ENCODE measurements around the gene MYLK2. TPM values are rescaled to one million over a fixed set of nuclear protein-coding genes. Genes with fewer than 3 reads are reported as not detected.

The MYLK2 gene
- total and polyA plus RNA-seq, 10 of the 15 experiments (the other 5 are each of a cell fraction or from before 2014, with no cell fraction given) = 0.04 to 0.67 (median 0.18) TPM; not detected in 1

DNA sequence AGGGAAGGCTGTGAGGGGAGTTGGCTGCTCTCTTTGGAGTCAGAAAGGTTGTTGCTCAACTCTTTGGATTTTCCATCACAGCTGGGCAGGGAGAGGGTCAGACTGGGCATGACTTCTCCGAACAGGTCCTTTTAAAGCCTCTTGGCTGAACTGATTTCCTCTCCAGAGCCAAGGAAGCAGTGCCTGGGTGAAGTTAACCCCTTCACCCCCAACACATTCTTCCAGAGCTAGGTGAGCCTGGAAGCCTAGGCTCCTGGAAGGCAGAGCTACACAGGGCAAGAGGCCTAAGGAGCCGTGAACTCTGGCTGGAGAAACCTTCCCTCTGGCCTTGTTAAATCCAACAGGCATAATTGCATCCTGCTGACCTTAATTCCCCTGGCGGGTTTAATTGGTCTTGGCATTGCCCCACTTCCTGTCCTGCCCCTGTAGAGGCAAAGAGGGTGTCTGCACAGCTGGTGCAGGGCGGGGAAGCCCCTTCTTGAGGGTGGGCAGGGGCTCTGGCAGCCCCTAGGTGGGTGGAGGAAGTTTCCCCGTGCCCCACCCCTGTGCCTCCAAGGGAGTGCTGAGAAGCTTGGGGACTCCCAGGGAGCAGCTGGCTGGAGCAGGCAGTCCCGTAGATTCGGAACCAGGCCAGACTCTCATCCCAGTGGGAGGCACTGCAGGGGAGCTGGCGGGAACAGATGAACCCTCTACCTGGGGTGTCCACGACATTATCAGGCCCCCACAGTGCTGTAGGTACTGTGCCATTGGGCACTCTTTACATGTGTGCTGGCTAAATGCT lies 3.6 kb upstream of the MYLK2 start:
- ChIA-PET CTCF (interaction anchor here (0.9 to 1.8 kb wide), 4 partner anchors 8 to 217 kb away, joined by 3 to 5 read pairs (median 4); partner anchors contain the start of gene PDRG1), SMC1A (ENCODE audit: uncharacterized antibody, unreplicated experiment) (no interaction called here), RAD21 (ENCODE audit: unreplicated experiment) (interaction anchor here (1.1 kb wide), 1 partner anchor 218 kb away, joined by 3 read pairs; no protein-coding TSS in a partner anchor), POLR2A (no interaction called here)
- intact Hi-C loops (cut with micrococcal nuclease; ENCODE audit: unreplicated experiment) = no loop called here
- 60% methylated on average over 9 of the region's 9 CpGs for WGBS (ENCODE audit: insufficient coverage, insufficient replicate concordance, low lambda C conversion rate, missing lambda C conversion rate)
- in situ Hi-C loops (cut with MboI) = no loop called here
- H3K79me2 ChIP-seq (ENCODE audit: control insufficient read depth, insufficient read depth, low read length) = no peaks in the 10 kb centered on the region
- H4K20me1 ChIP-seq (ENCODE audit: control insufficient read depth, insufficient read depth) = no peaks in the 10 kb centered on the region
- H3K36me3 ChIP-seq (ENCODE audit: control insufficient read depth in 2 of 2, insufficient read depth in 2 of 2, low read length in 1 of 2) = no peaks in the 10 kb centered on the region
- no peaks in the 10 kb centered on the region for H3K9me3 ChIP-seq (replicated peaks; ENCODE audit: control insufficient read depth, insufficient read depth, low read length)
- no TSS peak for BruUV-seq (replicated peaks)
- no peak overlapping the region for H3K9ac ChIP-seq (ENCODE audit: control insufficient read depth, insufficient read depth, low read length)
- no peak for ATAC-seq
- H2AFZ ChIP-seq (ENCODE audit: control insufficient read depth, low read depth, low read length) = no peak overlapping the region
- H3K27ac ChIP-seq (ENCODE audit: control insufficient read depth, insufficient read depth) = no peak overlapping the region
- H3K27me3 ChIP-seq (replicated peaks in 1 of 2; ENCODE audit: control insufficient read depth in 2 of 2, insufficient read depth in 2 of 2, low read length in 1 of 2) = no peaks in the 10 kb centered on the region
- no peak overlapping the region for H3K4me3 ChIP-seq
- no peak for FAIRE-seq
- H3K4me1 ChIP-seq (ENCODE audit: control insufficient read depth, insufficient read depth, low read length) = no peaks in the 10 kb centered on the region; the same call in 1 of the 2 replicates
- DNase-seq (ENCODE audit: low read depth, low spot score) = no peak
- no peak overlapping the region for H3K4me2 ChIP-seq (ENCODE audit: control insufficient read depth, insufficient read depth)
- TF ChIP-seq PAX5 (IDR thresholded peaks at IDR 0.05; ENCODE audit: borderline replicate concordance, low read depth, low read length) (no peak), JUNB (IDR thresholded peaks at IDR 0.05) (no peak), NRF1 (conservative IDR thresholded peaks at IDR 0.05; ENCODE audit: low read depth, low read length) (no peak)
- TF ChIP-seq, protein P1, sequence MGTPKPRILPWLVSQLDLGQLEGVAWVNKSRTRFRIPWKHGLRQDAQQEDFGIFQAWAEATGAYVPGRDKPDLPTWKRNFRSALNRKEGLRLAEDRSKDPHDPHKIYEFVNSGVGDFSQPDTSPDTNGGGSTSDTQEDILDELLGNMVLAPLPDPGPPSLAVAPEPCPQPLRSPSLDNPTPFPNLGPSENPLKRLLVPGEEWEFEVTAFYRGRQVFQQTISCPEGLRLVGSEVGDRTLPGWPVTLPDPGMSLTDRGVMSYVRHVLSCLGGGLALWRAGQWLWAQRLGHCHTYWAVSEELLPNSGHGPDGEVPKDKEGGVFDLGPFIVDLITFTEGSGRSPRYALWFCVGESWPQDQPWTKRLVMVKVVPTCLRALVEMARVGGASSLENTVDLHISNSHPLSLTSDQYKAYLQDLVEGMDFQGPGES (IDR thresholded peaks at IDR 0.05) = no peak

DNA sequence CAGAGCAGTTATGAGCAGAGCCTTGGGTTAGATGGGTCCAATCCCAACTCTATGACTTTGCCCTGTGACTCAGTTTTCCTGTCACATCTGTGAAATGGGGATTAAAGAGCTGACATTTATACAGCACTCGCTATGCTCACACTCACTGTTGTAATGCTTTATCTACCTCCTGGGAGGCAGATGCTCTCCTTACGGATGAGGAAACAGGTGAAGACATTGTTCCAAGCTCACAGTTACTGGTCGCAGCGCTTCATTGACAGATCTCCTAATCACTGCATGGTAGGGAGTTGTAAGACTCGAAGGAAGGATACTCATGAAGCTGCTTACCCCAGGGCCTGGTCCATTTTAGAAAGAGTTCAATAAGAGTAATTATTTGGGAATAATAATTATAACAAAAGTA lies 2.9 kb upstream of the MYLK2 start:
- ATAC-seq = no peak
- Histone ChIP-seq H3K4me2 (ENCODE audit: control insufficient read depth, insufficient read depth) (no peak overlapping the region), H3K27me3 (replicated peaks in 1 of 2; ENCODE audit: control insufficient read depth in 2 of 2, insufficient read depth in 2 of 2, low read length in 1 of 2) (no peaks in the 10 kb centered on the region), H3K27ac (ENCODE audit: control insufficient read depth, insufficient read depth) (no peak overlapping the region), H4K20me1 (ENCODE audit: control insufficient read depth, insufficient read depth) (no peaks in the 10 kb centered on the region), H3K9me3 (replicated peaks; ENCODE audit: control insufficient read depth, insufficient read depth, low read length) (no peaks in the 10 kb centered on the region), H3K36me3 (ENCODE audit: control insufficient read depth in 2 of 2, insufficient read depth in 2 of 2, low read length in 1 of 2) (no peaks in the 10 kb centered on the region), H3K4me3 (no peak overlapping the region), H3K4me1 (ENCODE audit: control insufficient read depth, insufficient read depth, low read length) (no peaks in the 10 kb centered on the region), H3K79me2 (ENCODE audit: control insufficient read depth, insufficient read depth, low read length) (no peaks in the 10 kb centered on the region), H3K9ac (ENCODE audit: control insufficient read depth, insufficient read depth, low read length) (no peak overlapping the region), H2AFZ (ENCODE audit: control insufficient read depth, low read depth, low read length) (no peak overlapping the region)
- in situ Hi-C loops (cut with MboI) (no loop called here), intact Hi-C loops (cut with micrococcal nuclease; ENCODE audit: unreplicated experiment) (no loop called here)
- DNase-seq (ENCODE audit: low read depth, low spot score) = no peak
- ChIA-PET RAD21 (ENCODE audit: unreplicated experiment) (interaction anchor here (1.1 kb wide), 1 partner anchor 218 kb away, joined by 3 read pairs; no protein-coding TSS in a partner anchor), POLR2A (no interaction called here), CTCF (interaction anchor here (0.9 to 2.3 kb wide), 5 partner anchors 9 to 181 kb away, joined by 3 to 9 read pairs (median 5); partner anchors contain the start of gene PDRG1), SMC1A (ENCODE audit: uncharacterized antibody, unreplicated experiment) (no interaction called here)
- WGBS (ENCODE audit: insufficient coverage, insufficient replicate concordance, low lambda C conversion rate, missing lambda C conversion rate) = 62% methylated on average over 5 of the region's 5 CpGs
- FAIRE-seq = no peak
- no TSS peak for BruUV-seq (replicated peaks)
- TF ChIP-seq POLR2A (IDR thresholded peaks at IDR 0.05; ENCODE audit: low read depth, low read length) (no peak), LARP7 (IDR thresholded peaks at IDR 0.05) (no peak), BRCA1 (IDR thresholded peaks at IDR 0.05; ENCODE audit: low read depth, low read length) (no peak), HDGF (IDR thresholded peaks at IDR 0.05) (no peak), EGR1 (IDR thresholded peaks at IDR 0.05; ENCODE audit: borderline replicate concordance in 1 of 2, low read depth in 2 of 2, low read length in 2 of 2) (no peak), NFXL1 (IDR thresholded peaks at IDR 0.05; ENCODE audit: borderline replicate concordance) (no peak), TCF3 (IDR thresholded peaks at IDR 0.05; ENCODE audit: borderline replicate concordance, insufficient read depth, low read depth, low read length) (no peak), SUZ12 (IDR thresholded peaks at IDR 0.05; ENCODE audit: unreplicated experiment) (no peak), IKZF2 (IDR thresholded peaks at IDR 0.05) (no peak), CHD4 (IDR thresholded peaks at IDR 0.05) (no peak), ZNF622 (IDR thresholded peaks at IDR 0.05) (no peak), PAX5 (IDR thresholded peaks at IDR 0.05; ENCODE audit: borderline replicate concordance, low read depth, low read length) (no peak), SMAD1 (IDR thresholded peaks at IDR 0.05; ENCODE audit: low read depth, partially characterized antibody) (no peak), ATF7 (IDR thresholded peaks at IDR 0.05; ENCODE audit: low read depth) (no peak)

Data from GM12878 (cell line).